ENCODE measurements around the gene RYK.

- no peak for TF ChIP-seq POLR2A (IDR thresholded peaks at IDR 0.05)
- TF ChIP-seq, protein P1, sequence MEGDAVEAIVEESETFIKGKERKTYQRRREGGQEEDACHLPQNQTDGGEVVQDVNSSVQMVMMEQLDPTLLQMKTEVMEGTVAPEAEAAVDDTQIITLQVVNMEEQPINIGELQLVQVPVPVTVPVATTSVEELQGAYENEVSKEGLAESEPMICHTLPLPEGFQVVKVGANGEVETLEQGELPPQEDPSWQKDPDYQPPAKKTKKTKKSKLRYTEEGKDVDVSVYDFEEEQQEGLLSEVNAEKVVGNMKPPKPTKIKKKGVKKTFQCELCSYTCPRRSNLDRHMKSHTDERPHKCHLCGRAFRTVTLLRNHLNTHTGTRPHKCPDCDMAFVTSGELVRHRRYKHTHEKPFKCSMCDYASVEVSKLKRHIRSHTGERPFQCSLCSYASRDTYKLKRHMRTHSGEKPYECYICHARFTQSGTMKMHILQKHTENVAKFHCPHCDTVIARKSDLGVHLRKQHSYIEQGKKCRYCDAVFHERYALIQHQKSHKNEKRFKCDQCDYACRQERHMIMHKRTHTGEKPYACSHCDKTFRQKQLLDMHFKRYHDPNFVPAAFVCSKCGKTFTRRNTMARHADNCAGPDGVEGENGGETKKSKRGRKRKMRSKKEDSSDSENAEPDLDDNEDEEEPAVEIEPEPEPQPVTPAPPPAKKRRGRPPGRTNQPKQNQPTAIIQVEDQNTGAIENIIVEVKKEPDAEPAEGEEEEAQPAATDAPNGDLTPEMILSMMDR (IDR thresholded peaks at IDR 0.05): peak; percentile 95 to 97 (median 96)
- no peak for TF ChIP-seq EP300 (IDR thresholded peaks at IDR 0.05)
These were observed 37.5 kb downstream of the RYK start for GRCh38 chr3:134212967-134213665.

Data from gastroesophageal sphincter (tissue), 3 donors.